GM12872 (cell line): ENCODE data around the gene FAM83C.

Source experiments
- CTCF ChIP-seq: IDR thresholded peaks from 3 replicates; pipeline ENCODE4 v1.5.1; 2011; ENCODE audit warnings: low read depth, mild to moderate bottlenecking, low read length, moderate library complexity; ENCODE audit not compliant: insufficient read depth

The FAM83C gene

GRCh38 chr20:35238170-35238569, 54.1 kb downstream of the FAM83C start:
- no peak for TF ChIP-seq CTCF

GRCh38 chr20:35237486-35237885, 54.7 kb downstream of the FAM83C start:
- no peak for TF ChIP-seq CTCF

DNA sequence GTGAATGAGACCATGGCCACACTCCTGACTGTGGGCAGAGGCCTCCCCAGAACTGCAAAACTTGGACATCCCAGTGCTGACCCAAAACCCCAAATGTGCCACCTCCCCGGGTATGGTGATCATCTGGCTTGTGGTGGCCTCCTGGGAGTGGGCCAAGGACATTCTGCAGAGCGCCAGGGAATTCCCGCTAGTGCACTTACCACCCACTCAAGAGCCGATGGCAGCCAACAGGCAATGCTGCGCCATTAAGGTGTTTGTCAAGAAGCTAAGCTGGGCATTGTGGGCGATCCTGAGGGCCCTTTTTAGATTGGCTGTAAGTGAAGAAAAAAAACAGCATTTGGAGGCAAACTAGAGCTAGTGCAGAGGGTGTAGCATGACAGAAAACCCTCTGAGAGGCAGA, 56.3 kb downstream of the FAM83C start:
- TF ChIP-seq CTCF: no peak
